Stromal cell of bone marrow (primary cell): ENCODE data around the gene GCLC.
"Not testable (repeated sequence)": the region's sequence is repeated elsewhere in the genome, so short reads cannot be mapped to it uniquely, and the experiment has no call there.

ENCODE experiments used
- DNase-seq: peaks from one replicate; pipeline ENCODE4 v3.0.0-alpha.2; 2012; ENCODE audit warnings: low read depth

The GCLC gene

GRCh38 chr6:53492860-53493634 lies 51.9 kb downstream of the GCLC start:
- peak; percentile 50 for DNase-seq

- DNase-seq, result no peak
Observed at GRCh38 chr6:53487080-53487479, 57.8 kb downstream of the GCLC start.

- DNase-seq, result no peak
Observed at GRCh38 chr6:53486679-53487078, 58.2 kb downstream of the GCLC start.

GRCh38 chr6:53484476-53485280 lies 60.2 kb downstream of the GCLC start:
- no peak for DNase-seq

- DNase-seq, result no peak
Observed at GRCh38 chr6:53483423-53484353, 61.2 kb downstream of the GCLC start.

- no peak for DNase-seq
Observed at GRCh38 chr6:53481323-53481722, 63.6 kb downstream of the GCLC start.

- not testable (repeated sequence) for DNase-seq
Observed at GRCh38 chr6:53480774-53481173, 64.1 kb downstream of the GCLC start.

- DNase-seq, result no peak
Observed at GRCh38 chr6:53479871-53480270, 65.0 kb downstream of the GCLC start.

- DNase-seq, result no peak
Observed at GRCh38 chr6:53476964-53477363, 67.9 kb downstream of the GCLC start.

GRCh38 chr6:53474010-53474409 lies 70.9 kb downstream of the GCLC start:
- no peak for DNase-seq

- no peak for DNase-seq
Observed at GRCh38 chr6:53469163-53469562, 75.7 kb downstream of the GCLC start.

- no peak for DNase-seq
Observed at GRCh38 chr6:53466257-53466656, 78.6 kb downstream of the GCLC start.

- DNase-seq, result no peak
Observed at GRCh38 chr6:53465732-53466131, 79.2 kb downstream of the GCLC start.

- no peak for DNase-seq
Observed at GRCh38 chr6:53464927-53465460, 79.9 kb downstream of the GCLC start.

- no peak for DNase-seq
Observed at GRCh38 chr6:53464483-53464882, 80.4 kb downstream of the GCLC start.

- DNase-seq, result no peak
Observed at GRCh38 chr6:53461696-53462095, 83.2 kb downstream of the GCLC start.

- DNase-seq, result no peak
Observed at GRCh38 chr6:53461041-53461656, 83.8 kb downstream of the GCLC start.

GRCh38 chr6:53458105-53458866 lies 86.6 kb downstream of the GCLC start:
- DNase-seq, result no peak

- no peak for DNase-seq
Observed at GRCh38 chr6:53456809-53457208, 88.1 kb downstream of the GCLC start.

GRCh38 chr6:53455678-53456077 lies 89.2 kb downstream of the GCLC start:
- DNase-seq, result no peak

- no peak for DNase-seq
Observed at GRCh38 chr6:53451165-53451564, 93.7 kb downstream of the GCLC start.
